Prostate gland (tissue), 2 donors: ENCODE data around the gene RAD51B. TPM values are rescaled to one million over a fixed set of nuclear protein-coding genes. Genes with fewer than 3 reads are reported as not detected.

Experiments used
- DNase-seq: peaks from one replicate; pipeline ENCODE4 v3.0.0-alpha.2; 2019; ENCODE audit warnings: low spot score
- H3K27ac ChIP-seq, 2 donors: fragments of 200-600 bp; sonication (generic); 2 replicates each; pipeline ENCODE4 v1.5.1; 2017 to 2019
- H3K27me3 ChIP-seq: fragments of 200-600 bp; sonication (generic); replicated peaks from 2 replicates; pipeline ENCODE4 v1.5.1; 2019; ENCODE audit not compliant: insufficient read depth
- H3K36me3 ChIP-seq, 2 donors: fragments of 200-600 bp; sonication (generic); 1 replicate in 1 of 2; 2 replicates in 1 of 2; pipeline versions ENCODE4 v1.5.1 to v1.8.1; 2017 to 2019
- H3K4me1 ChIP-seq: fragments of 200-600 bp; sonication (generic); replicated peaks from 2 replicates; pipeline ENCODE4 v1.5.1; 2019
- H3K4me3 ChIP-seq, 2 donors: fragments of 200-600 bp; sonication (generic); 2 replicates each; pipeline ENCODE4 v1.5.1; 2017 to 2019
- H3K9me3 ChIP-seq: fragments of 200-600 bp; sonication (generic); 2 replicates; pipeline ENCODE4 v1.5.1; 2017
- CTCF ChIP-seq, 4 experiments: fragments of 200-600 bp in 2 of 4; fragments of 450-650 bp in 2 of 4; sonication (generic) in 2 of 4; IDR thresholded peaks; 1 replicate in 3 of 4; 2 replicates in 1 of 4; pipeline ENCODE4 v1.5.1; 2016 to 2019; ENCODE audit warnings: antibody characterized with exemption in 4 of 4, mild to moderate bottlenecking in 2 of 4, moderate library complexity in 2 of 4
- POLR2A ChIP-seq: fragments of 450-650 bp; IDR thresholded peaks from one replicate; pipeline ENCODE4 v1.6.1; 2016; ENCODE audit warnings: antibody characterized with exemption, mild to moderate bottlenecking
- POLR2AphosphoS5 ChIP-seq: sonication (generic); formaldehyde crosslinking; IDR thresholded peaks from one replicate; pipeline ENCODE4 v1.6.1; 2017; ENCODE audit warnings: antibody characterized with exemption
- WGBS: methylation state at CpG from one replicate; pipeline ENCODE4 v1.1.5; 2018; 5-methylcytosine and 5-hydroxymethylcytosine counted together
- intact Hi-C: fragments of 100-400 bp; cut with DNase I; formaldehyde crosslinking; loops from one replicate; pipeline ENCODE4 v1.14.2; 2022
- total RNA-seq, 2 donors: library from RNA; depleted of rRNA; stranded (reverse); fragments of >200 nt; gene quantifications; one replicate each; pipeline ENCODE4 v1.1.0, GENCODE V29; 2016

RAD51B gene
- total RNA-seq, 2 donors from 2014 or later, result 14.9 to 35.8 TPM

GRCh38 chr14:68768316-68768715, 948.7 kb downstream of the RAD51B start:
- DNase-seq, result no peak
- H3K27me3 ChIP-seq, result no peaks in the 10 kb centered on the region
- H3K4me3 ChIP-seq, result no peak overlapping the region
- TF ChIP-seq CTCF (IDR thresholded peaks at IDR 0.05), result no peak
- TF ChIP-seq POLR2A, result no peak
- no peak for TF ChIP-seq POLR2AphosphoS5
- H3K27ac ChIP-seq, result no peak overlapping the region
- intact Hi-C loops, result no loop called here
- WGBS, result 87% methylated on average over 7 of the region's 7 CpGs
- no peaks in the 10 kb centered on the region for H3K36me3 ChIP-seq
- no peaks in the 10 kb centered on the region for H3K4me1 ChIP-seq
- no peaks in the 10 kb centered on the region for H3K9me3 ChIP-seq

GRCh38 chr14:68770051-68770450, 950.5 kb downstream of the RAD51B start:
- TF ChIP-seq POLR2A, result no peak
- TF ChIP-seq POLR2AphosphoS5, result no peak
- no peak for TF ChIP-seq CTCF (IDR thresholded peaks at IDR 0.05)

DNA sequence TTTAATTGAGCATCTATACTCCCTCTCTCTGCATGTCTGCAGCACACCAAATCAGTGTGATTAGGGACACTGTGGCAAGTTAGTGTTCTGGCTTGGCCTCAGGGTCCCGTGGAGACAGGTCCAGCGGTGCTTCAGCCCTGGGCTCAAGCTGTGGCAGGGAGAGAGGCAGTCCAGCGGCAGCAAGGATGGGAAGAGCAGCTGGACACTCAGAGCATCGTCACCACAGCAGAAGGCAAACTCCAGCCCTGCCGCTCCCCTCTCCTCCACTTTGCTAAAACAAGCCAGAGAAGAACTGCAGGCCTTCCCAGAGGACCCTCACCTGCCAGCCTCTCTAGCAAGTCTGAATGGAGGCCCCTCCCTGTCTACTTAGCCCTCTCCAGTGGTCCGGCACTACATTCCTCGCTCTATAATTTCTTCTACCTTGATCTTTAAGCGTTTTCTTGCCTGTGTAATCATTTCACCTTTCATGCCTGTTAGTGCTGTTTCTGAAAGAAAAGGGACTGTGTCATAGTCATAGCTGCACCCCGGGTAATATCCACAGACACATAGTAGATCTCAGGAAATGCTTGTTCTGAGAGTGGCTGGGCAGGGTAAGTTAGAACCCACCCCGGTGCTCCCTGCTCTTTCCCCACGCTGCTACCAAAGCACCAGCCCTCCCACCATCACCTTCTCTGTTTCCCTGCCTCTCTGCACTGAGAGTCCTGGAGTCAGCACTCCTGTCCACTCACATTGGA, 951.1 kb downstream of the RAD51B start:
- Histone ChIP-seq H3K9me3 (no peaks in the 10 kb centered on the region), H3K27ac (no peak overlapping the region), H3K4me3 (no peak overlapping the region), H3K4me1 (no peaks in the 10 kb centered on the region), H3K27me3 (no peaks in the 10 kb centered on the region), H3K36me3 (no peaks in the 10 kb centered on the region)
- WGBS, result 90% methylated on average over 11 of the region's 11 CpGs
- TF ChIP-seq POLR2AphosphoS5 (no peak), POLR2A (no peak), CTCF (IDR thresholded peaks at IDR 0.05) (no peak)
- intact Hi-C loops, result no loop called here
- DNase-seq, result no peak

More at GRCh38 chr14:68770051-68770450, 950.5 kb downstream of the RAD51B start:
- intact Hi-C loops, result no loop called here
- H3K27ac ChIP-seq, result no peak overlapping the region
- H3K27me3 ChIP-seq, result no peaks in the 10 kb centered on the region
- no peaks in the 10 kb centered on the region for H3K4me1 ChIP-seq
- H3K36me3 ChIP-seq, result no peaks in the 10 kb centered on the region
- DNase-seq, result no peak
- no peaks in the 10 kb centered on the region for H3K9me3 ChIP-seq
- WGBS, result 94% methylated on average over 9 of the region's 9 CpGs
- no peak overlapping the region for H3K4me3 ChIP-seq

DNA sequence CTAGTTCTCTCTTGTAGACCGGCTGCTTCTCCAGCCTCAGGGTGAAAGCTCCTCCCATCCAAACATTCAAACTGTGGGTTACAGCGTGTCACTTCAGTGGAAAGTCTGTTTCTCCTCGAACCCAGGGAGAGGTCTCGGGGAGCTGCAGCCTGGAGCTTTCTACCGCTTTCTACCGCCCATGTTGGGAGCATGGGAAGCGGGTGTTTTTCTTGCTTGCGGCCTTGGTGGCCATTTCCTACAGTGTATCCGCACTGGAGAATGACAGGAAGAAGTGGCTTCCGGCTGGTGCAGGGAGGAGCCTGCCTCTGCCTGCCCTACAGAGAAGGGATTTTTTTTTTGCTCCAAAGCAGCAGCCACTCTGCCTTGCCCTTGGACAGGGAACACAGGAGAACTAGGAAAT, 952.1 kb downstream of the RAD51B start:
- 72% methylated on average over 10 of the region's 10 CpGs for WGBS
- Histone ChIP-seq H3K4me1 (no peaks in the 10 kb centered on the region), H3K9me3 (no peaks in the 10 kb centered on the region), H3K27ac (no peak overlapping the region), H3K4me3 (no peak overlapping the region), H3K27me3 (no peaks in the 10 kb centered on the region), H3K36me3 (no peaks in the 10 kb centered on the region)
- peak; percentile 25 for TF ChIP-seq POLR2AphosphoS5
- TF ChIP-seq POLR2A, result no peak
- no peak for TF ChIP-seq CTCF (IDR thresholded peaks at IDR 0.05)
- intact Hi-C loops, result no loop called here
- no peak for DNase-seq

GRCh38 chr14:68772761-68773381, 953.3 kb downstream of the RAD51B start:
- Histone ChIP-seq H3K4me1 (no peaks in the 10 kb centered on the region), H3K36me3 (no peaks in the 10 kb centered on the region), H3K4me3 (no peak overlapping the region), H3K27me3 (no peaks in the 10 kb centered on the region), H3K27ac (no peak overlapping the region), H3K9me3 (no peaks in the 10 kb centered on the region)
- DNase-seq, result no peak
- intact Hi-C loops, result no loop called here
- TF ChIP-seq POLR2AphosphoS5 (no peak), CTCF (IDR thresholded peaks at IDR 0.05) (no peak), POLR2A (no peak)
- 89% methylated on average over 6 of the region's 6 CpGs for WGBS
